Colonic mucosa (tissue), 4 donors: ENCODE measurements around the gene PDE4D. TPM values are rescaled to one million over a fixed set of nuclear protein-coding genes. Genes with fewer than 3 reads are reported as not detected.

Source experiments
- DNase-seq: peaks from one replicate; pipeline ENCODE4 v3.0.0-alpha.2; 2020
- H3K27ac ChIP-seq: fragments of 200-600 bp; one replicate; pipeline ENCODE4 v1.8.0; 2021
- H3K27me3 ChIP-seq: fragments of 200-600 bp; one replicate; pipeline ENCODE4 v1.8.0; 2021
- H3K36me3 ChIP-seq: fragments of 200-600 bp; one replicate; pipeline ENCODE4 v1.8.0; 2021
- H3K4me1 ChIP-seq: fragments of 200-600 bp; one replicate; pipeline ENCODE4 v1.8.0; 2021; ENCODE audit warnings: mild to moderate bottlenecking
- H3K4me3 ChIP-seq: fragments of 200-600 bp; one replicate; pipeline ENCODE4 v1.8.0; 2021
- H3K9ac ChIP-seq, 2 donors: one replicate each; pipeline ENCODE4 v1.7.0; 2013; ENCODE audit warnings: control low read depth in 2 of 2, low read depth in 2 of 2, low read length in 2 of 2
- H3K9me3 ChIP-seq: fragments of 200-600 bp; one replicate; pipeline ENCODE4 v1.8.0; 2021
- CTCF ChIP-seq: fragments of 200-600 bp; IDR thresholded peaks from one replicate; pipeline ENCODE4 v1.8.0; 2022; ENCODE audit warnings: antibody characterized with exemption, mild to moderate bottlenecking
- intact Hi-C: fragments of 100-400 bp; cut with DNase I; formaldehyde crosslinking; loops from one replicate; pipeline ENCODE4 v1.14.1; 2022
- total RNA-seq, 2 donors: library from RNA; stranded (reverse); fragmentation: NEBNext Ultra II Directional in 1 of 2; extraction: Animal tissue kit (Norgen Biotek cat#: 25700) in 1 of 2; gene quantifications; one replicate each; pipeline ENCODE4 v1.2.1, GENCODE V29; 2021
- donor health status: healthy.
- donor health status: DM: no; HTN: no; CAD: no.
- donor health status: DM: no; HTN: no; CAD: no.

The PDE4D gene
- total RNA-seq, 2 donors from 2014 or later, result 23.1 to 53.7 TPM

DNA sequence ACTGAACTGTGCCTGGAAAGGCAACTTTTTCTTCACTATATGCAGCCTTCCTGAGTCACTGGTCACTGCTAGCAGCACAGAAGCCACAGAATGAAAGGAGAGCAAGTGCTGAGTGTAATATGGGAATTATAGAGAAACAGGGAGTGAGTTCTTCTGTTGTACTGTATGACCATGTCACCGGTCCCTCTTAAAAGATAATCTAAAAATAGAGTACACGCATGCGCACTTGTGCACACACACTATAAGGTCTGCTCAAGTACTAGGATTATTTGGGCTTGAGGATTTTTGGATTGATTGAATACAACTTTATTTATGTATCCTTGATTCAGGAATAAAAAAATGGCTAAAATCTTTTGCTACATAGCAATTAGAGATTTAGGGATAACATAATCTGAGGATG lies 571.9 kb downstream of the PDE4D start:
- Histone ChIP-seq H3K9ac (peak overlapping the region in 1 of 2 donors; percentile 23), H3K36me3 (no peaks in the 10 kb centered on the region), H3K4me3 (no peak overlapping the region), H3K4me1 (peaks cover 4% of the 10 kb centered on the region), H3K27ac (peak overlapping the region; percentile 17), H3K9me3 (no peaks in the 10 kb centered on the region), H3K27me3 (no peaks in the 10 kb centered on the region)
- intact Hi-C loops, result no loop called here
- TF ChIP-seq CTCF, result no peak
- DNase-seq, result no peak

- intact Hi-C loops, result no loop called here
- no peak overlapping the region for H3K9ac ChIP-seq
- H3K36me3 ChIP-seq, result no peaks in the 10 kb centered on the region
- H3K4me1 ChIP-seq, result peaks cover 9% of the 10 kb centered on the region
- H3K4me3 ChIP-seq, result no peak overlapping the region
- H3K27ac ChIP-seq, result no peak overlapping the region
- TF ChIP-seq CTCF, result no peak
- H3K27me3 ChIP-seq, result no peaks in the 10 kb centered on the region
- no peak for DNase-seq
- H3K9me3 ChIP-seq, result no peaks in the 10 kb centered on the region
Measured at GRCh38 chr5:59320420-59320819, 573.1 kb downstream of the PDE4D start.

DNA sequence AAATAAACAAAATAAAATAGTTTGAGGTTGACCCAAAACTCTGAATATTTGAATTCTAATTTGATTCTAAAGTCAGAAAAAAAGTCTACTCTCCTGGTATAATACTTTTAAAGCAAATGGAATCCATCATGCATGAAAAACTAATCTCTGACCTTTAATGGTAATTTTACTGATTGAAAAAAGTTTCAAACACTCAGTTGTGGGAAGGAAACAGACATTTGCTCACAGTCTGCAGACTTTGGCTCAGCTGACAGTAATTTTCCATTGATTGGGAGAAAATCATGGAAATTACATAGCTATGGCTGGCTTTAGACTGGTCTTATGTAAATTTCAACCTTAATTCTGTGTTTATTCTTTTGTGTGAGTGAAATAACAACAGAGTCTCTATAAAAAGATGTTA lies 574.3 kb downstream of the PDE4D start:
- no peaks in the 10 kb centered on the region for H3K36me3 ChIP-seq
- peaks cover 9% of the 10 kb centered on the region for H3K4me1 ChIP-seq
- H3K9ac ChIP-seq, result no peak overlapping the region
- TF ChIP-seq CTCF, result no peak
- H3K4me3 ChIP-seq, result no peak overlapping the region
- no peak for DNase-seq
- no peaks in the 10 kb centered on the region for H3K9me3 ChIP-seq
- H3K27ac ChIP-seq, result no peak overlapping the region
- H3K27me3 ChIP-seq, result no peaks in the 10 kb centered on the region
- intact Hi-C loops, result no loop called here

GRCh38 chr5:59317774-59318205 lies 575.7 kb downstream of the PDE4D start:
- Histone ChIP-seq H3K9ac (peak overlapping the region in 1 of 2 donors; percentile 75), H3K4me3 (no peak overlapping the region), H3K4me1 (peaks cover 9% of the 10 kb centered on the region), H3K36me3 (no peaks in the 10 kb centered on the region), H3K9me3 (no peaks in the 10 kb centered on the region), H3K27ac (peak overlapping the region; percentile 86), H3K27me3 (no peaks in the 10 kb centered on the region)
- TF ChIP-seq CTCF, result no peak
- DNase-seq, result no peak
- intact Hi-C loops, result no loop called here

DNA sequence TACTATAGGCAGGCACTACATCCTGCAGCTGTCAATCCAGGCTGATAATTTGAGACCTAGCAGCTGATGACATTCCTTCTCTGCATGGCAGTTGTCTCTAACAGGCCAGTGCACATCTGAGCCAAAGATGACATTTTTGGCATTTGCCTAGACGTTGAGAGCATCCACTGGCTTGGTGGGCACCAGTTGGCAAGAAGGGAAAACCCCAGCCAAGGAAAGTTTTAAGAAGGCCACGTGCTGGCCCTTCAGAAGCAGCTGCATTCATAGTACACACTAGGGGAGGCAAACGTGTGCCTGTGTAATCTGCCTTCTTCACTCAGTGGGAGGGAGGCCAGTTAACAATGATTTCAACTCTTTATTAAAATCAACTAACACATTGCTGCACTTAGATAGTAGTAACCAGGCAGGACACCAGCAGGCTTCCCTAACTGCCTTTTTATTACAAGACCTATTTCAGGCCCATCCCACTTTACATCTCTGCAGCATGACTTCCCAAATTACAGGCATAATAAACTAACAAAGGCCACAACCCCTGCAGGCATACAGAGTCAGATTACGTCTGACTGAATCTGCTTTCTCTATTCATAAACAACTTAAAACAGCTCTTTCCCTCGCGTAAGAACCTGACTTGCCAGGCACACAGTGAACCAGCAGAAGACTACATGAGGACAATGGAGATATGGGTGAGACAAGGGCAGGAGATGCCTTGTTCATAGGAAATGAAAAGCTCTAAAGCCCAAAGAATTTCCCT lies 576.3 kb downstream of the PDE4D start:
- no peak overlapping the region for H3K4me3 ChIP-seq
- TF ChIP-seq CTCF, result no peak

More for the DNA sequence above, 576.3 kb downstream of the PDE4D start:
- peak; percentile 61 for DNase-seq
- Histone ChIP-seq H3K4me1 (peaks cover 9% of the 10 kb centered on the region), H3K9ac (peak overlapping the region in 1 of 2 donors; percentile 75), H3K27me3 (no peaks in the 10 kb centered on the region), H3K9me3 (no peaks in the 10 kb centered on the region), H3K27ac (peak overlapping the region; percentile 86), H3K36me3 (no peaks in the 10 kb centered on the region)
- intact Hi-C loops, result no loop called here
